Upper lobe of right lung (tissue), 1 donor: ENCODE data around the gene RASAL2. TPM values are rescaled to one million over a fixed set of nuclear protein-coding genes. Genes with fewer than 3 reads are reported as not detected.
A peak's percentile ranks its signal among the peaks of the same experiment; 100 is the strongest.

ENCODE experiments used
- ATAC-seq: fragments of 200-7000 bp; cut with Tn5 transposase; one replicate; pipeline ENCODE4 v1.9.1; 2020; ENCODE audit warnings: mild to moderate bottlenecking, moderate library complexity
- DNase-seq: peaks from one replicate; pipeline ENCODE4 v3.0.0-alpha.2; 2020
- H3K27ac ChIP-seq: fragments of 200-600 bp; one replicate; pipeline ENCODE4 v1.8.0; 2022
- H3K27me3 ChIP-seq: fragments of 200-600 bp; one replicate; pipeline ENCODE4 v1.8.0; 2022; ENCODE audit warnings: mild to moderate bottlenecking
- H3K36me3 ChIP-seq: fragments of 200-600 bp; one replicate; pipeline ENCODE4 v1.8.0; 2022
- H3K4me1 ChIP-seq: fragments of 200-600 bp; one replicate; pipeline ENCODE4 v1.8.0; 2022
- H3K4me3 ChIP-seq: fragments of 200-600 bp; one replicate; pipeline ENCODE4 v1.8.0; 2022; ENCODE audit warnings: mild to moderate bottlenecking
- H3K9me3 ChIP-seq: fragments of 200-600 bp; one replicate; pipeline ENCODE4 v1.8.0; 2022
- CTCF ChIP-seq: fragments of 200-600 bp; IDR thresholded peaks from one replicate; pipeline ENCODE4 v1.8.0; 2022; ENCODE audit warnings: antibody characterized with exemption
- intact Hi-C: fragments of 100-400 bp; cut with DNase I; formaldehyde crosslinking; loops from one replicate; pipeline ENCODE4 v1.11.0; 2022
- total RNA-seq: library from RNA; stranded (reverse); fragmentation: NEBNext Ultra II Directional; extraction: Animal tissue kit (Norgen Biotek cat#: 25700); gene quantifications from one replicate; pipeline ENCODE4 v1.2.1, GENCODE V29; 2021
- donor health status: DM: no; HTN: yes; CAD: no; lungs with severe emphysema.

The RASAL2 gene
- total RNA-seq, 1 donor from 2014 or later, result 39.4 TPM

GRCh38 chr1:178151831-178152230 lies 57.9 kb downstream of the RASAL2 start:
- H3K36me3 ChIP-seq, result no peaks in the 10 kb centered on the region
- no peaks in the 10 kb centered on the region for H3K4me1 ChIP-seq
- no peak overlapping the region for H3K4me3 ChIP-seq
- intact Hi-C loops, result no loop called here
- H3K27ac ChIP-seq, result no peak overlapping the region
- DNase-seq (no peak), ATAC-seq (peak; percentile 44)
- no peaks in the 10 kb centered on the region for H3K27me3 ChIP-seq
- no peaks in the 10 kb centered on the region for H3K9me3 ChIP-seq
- no peak for TF ChIP-seq CTCF

GRCh38 chr1:178155481-178156255 lies 61.8 kb downstream of the RASAL2 start:
- H3K9me3 ChIP-seq, result no peaks in the 10 kb centered on the region
- no peaks in the 10 kb centered on the region for H3K27me3 ChIP-seq
- ATAC-seq, result no peak
- H3K4me3 ChIP-seq, result no peak overlapping the region
- intact Hi-C loops, result no loop called here
- no peaks in the 10 kb centered on the region for H3K36me3 ChIP-seq
- no peak overlapping the region for H3K27ac ChIP-seq
- DNase-seq, result no peak
- H3K4me1 ChIP-seq, result no peaks in the 10 kb centered on the region
- no peak for TF ChIP-seq CTCF

- H3K27ac ChIP-seq, result no peak overlapping the region
- H3K4me3 ChIP-seq, result no peak overlapping the region
- intact Hi-C loops, result no loop called here
- DNase-seq, result no peak
- peaks cover 4% of the 10 kb centered on the region for H3K4me1 ChIP-seq
- H3K36me3 ChIP-seq, result no peaks in the 10 kb centered on the region
- no peaks in the 10 kb centered on the region for H3K9me3 ChIP-seq
- no peak for TF ChIP-seq CTCF
- no peaks in the 10 kb centered on the region for H3K27me3 ChIP-seq
- ATAC-seq, result no peak
Observed at GRCh38 chr1:178160736-178161475, 67.0 kb downstream of the RASAL2 start.

DNA sequence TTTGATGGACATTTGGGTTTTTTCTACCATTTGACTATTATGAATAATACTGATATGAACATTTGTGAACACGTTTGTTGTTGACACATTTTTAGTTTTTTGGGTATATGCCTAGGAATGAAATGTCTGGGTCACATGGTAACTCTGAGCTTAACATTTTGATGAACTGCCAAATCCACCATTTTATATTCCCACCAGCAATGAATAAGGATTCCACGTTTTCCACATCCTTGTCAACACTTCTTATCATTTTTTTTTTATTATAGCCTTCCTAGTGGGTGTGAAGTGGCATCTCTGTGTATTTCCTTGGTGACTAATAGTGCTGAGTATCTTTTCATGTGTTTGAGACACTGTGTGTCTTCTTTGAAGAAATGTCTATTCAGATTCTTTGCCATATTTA lies 67.6 kb downstream of the RASAL2 start:
- no peak for TF ChIP-seq CTCF
- peaks cover 8% of the 10 kb centered on the region for H3K4me1 ChIP-seq
- H3K27ac ChIP-seq, result no peak overlapping the region
- no peaks in the 10 kb centered on the region for H3K27me3 ChIP-seq
- DNase-seq (no peak), ATAC-seq (no peak)
- intact Hi-C loops, result no loop called here
- H3K4me3 ChIP-seq, result no peak overlapping the region
- no peaks in the 10 kb centered on the region for H3K36me3 ChIP-seq
- H3K9me3 ChIP-seq, result no peaks in the 10 kb centered on the region

- Histone ChIP-seq H3K27me3 (no peaks in the 10 kb centered on the region), H3K4me3 (no peak overlapping the region), H3K9me3 (no peaks in the 10 kb centered on the region), H3K36me3 (no peaks in the 10 kb centered on the region), H3K4me1 (peaks cover 8% of the 10 kb centered on the region), H3K27ac (no peak overlapping the region)
- TF ChIP-seq CTCF, result no peak
- ATAC-seq (no peak), DNase-seq (no peak)
- intact Hi-C loops, result no loop called here
Observed at GRCh38 chr1:178165196-178165595, 71.3 kb downstream of the RASAL2 start.
